Measurements from ENCODE around the gene PCDHGB6. TPM values are rescaled to one million over a fixed set of nuclear protein-coding genes. Genes with fewer than 3 reads are reported as not detected.
"Not testable (repeated sequence)": the region's sequence is repeated elsewhere in the genome, so short reads cannot be mapped to it uniquely, and the experiment has no call there.

The PCDHGB6 gene
- total RNA-seq, 2 donors from 2014 or later: 1.9 to 2.2 TPM

DNA sequence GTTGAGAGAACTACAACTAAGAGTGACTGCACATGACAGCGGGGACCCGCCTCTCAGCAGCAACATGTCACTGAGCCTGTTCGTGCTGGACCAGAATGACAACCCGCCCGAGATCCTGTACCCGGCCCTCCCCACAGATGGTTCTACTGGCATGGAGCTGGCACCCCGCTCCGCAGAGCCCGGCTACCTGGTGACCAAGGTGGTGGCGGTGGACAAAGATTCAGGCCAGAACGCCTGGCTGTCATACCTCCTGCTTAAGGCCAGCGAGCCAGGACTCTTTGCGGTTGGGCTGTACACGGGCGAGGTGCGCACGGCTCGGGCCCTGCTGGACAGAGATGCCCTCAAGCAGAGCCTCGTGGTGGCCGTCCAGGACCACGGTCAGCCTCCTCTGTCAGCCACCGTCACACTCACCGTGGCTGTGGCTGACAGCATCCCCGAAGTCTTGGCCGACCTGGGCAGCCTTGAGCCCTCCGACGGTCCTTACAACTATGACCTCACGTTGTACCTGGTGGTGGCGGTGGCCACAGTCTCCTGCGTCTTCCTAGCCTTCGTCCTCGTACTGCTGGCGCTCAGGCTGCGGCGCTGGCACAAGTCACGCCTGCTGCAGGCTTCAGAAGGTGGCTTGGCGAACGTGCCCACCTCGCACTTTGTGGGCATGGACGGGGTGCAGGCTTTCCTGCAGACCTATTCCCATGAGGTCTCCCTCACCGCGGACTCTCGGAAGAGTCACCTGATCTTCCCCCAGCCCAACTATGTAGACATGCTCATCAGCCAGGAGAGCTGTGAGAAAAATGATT is 23.2 kb upstream of the PCDHGB6 start:
- intact Hi-C loops (cut with DNase I, micrococcal nuclease): no loop called here
- peak in 1 of 2 donors; percentile 17 for DNase-seq
- ATAC-seq: no peak

DNA sequence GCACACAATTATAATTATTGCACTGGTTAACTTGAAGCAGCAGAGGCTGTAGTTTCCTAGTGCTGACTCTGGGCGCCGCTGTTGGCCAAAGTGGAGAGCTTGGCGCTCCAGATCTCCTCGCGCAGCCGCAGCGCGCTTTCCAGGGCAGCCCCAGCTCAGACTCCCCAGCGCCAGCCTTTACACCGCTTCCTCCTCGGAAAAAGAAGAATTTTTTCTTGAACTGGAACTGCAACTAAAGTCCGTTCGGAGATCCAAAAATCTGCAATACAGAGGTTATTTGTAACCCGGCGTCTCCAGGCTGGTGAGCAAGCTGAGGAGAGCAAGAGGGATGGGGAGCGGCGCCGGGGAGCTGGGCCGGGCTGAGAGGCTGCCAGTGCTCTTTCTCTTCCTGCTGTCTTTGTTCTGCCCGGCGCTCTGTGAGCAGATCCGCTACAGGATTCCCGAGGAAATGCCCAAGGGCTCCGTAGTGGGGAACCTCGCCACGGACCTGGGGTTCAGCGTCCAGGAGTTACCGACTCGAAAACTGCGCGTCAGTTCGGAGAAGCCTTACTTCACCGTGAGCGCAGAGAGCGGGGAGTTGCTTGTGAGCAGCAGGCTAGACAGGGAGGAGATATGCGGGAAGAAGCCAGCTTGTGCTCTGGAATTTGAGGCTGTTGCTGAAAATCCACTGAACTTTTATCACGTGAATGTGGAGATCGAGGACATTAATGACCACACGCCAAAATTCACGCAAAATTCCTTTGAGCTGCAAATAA is 20.1 kb upstream of the PCDHGB6 start, which contains the start of gene PCDHGB4:
TSS of gene PCDHGB4 (plus strand) at position 142 of the 755 bp plus-strand sequence. CDS start at position 329, 187 bp downstream.
- DNase-seq; intact Hi-C loops (cut with DNase I, micrococcal nuclease): not testable (repeated sequence)
- ATAC-seq: peak; percentile 64

DNA sequence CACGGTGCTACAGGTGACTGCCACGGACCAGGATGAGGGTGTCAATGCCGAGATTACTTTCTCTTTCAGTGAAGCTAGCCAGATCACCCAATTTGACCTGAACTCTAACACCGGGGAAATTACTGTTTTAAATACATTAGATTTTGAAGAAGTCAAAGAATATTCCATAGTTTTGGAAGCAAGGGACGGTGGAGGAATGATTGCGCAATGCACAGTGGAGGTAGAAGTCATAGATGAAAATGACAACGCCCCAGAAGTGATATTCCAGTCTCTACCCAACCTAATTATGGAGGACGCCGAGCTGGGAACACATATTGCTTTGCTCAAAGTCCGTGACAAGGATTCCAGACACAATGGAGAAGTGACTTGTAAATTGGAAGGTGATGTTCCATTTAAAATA is 19.2 kb upstream of the PCDHGB6 start:
- no peak for ATAC-seq
- no peak for DNase-seq
- intact Hi-C loops (cut with DNase I, micrococcal nuclease): no loop called here

DNA sequence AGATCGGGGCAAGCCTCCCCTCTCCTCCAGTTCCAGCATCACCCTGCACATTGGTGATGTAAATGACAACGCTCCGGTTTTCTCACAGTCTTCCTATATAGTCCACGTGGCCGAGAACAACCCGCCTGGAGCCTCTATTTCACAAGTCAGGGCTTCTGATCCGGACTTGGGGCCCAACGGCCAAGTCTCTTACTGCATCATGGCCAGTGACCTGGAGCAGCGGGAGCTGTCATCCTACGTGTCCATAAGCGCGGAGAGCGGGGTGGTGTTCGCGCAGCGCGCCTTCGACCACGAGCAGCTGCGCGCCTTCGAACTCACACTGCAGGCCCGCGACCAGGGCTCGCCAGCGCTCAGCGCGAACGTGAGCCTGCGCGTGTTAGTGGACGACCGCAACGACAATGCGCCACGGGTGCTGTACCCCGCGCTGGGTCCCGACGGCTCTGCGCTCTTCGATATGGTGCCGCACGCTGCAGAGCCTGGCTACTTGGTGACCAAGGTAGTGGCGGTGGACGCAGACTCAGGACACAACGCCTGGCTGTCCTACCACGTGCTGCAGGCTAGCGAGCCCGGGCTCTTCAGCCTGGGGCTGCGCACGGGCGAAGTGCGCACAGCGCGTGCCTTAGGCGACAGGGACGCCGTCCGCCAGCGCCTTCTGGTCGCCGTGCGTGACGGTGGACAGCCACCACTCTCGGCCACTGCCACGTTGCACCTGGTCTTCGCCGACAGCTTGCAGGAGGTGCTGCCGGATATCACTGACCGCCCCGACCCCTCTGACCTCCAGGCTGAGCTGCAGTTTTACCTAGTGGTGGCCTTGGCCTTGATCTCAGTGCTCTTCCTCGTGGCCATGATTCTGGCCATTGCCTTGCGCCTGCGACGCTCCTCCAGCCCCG is 18.4 kb upstream of the PCDHGB6 start:
- ATAC-seq: no peak
- DNase-seq: no peak
- intact Hi-C loops (cut with DNase I, micrococcal nuclease): loop anchor here in 1 of 2 donors (10.0 kb wide), 1 partner anchor 45 kb away; the partner anchor contains the start of gene PCDHGA3

DNA sequence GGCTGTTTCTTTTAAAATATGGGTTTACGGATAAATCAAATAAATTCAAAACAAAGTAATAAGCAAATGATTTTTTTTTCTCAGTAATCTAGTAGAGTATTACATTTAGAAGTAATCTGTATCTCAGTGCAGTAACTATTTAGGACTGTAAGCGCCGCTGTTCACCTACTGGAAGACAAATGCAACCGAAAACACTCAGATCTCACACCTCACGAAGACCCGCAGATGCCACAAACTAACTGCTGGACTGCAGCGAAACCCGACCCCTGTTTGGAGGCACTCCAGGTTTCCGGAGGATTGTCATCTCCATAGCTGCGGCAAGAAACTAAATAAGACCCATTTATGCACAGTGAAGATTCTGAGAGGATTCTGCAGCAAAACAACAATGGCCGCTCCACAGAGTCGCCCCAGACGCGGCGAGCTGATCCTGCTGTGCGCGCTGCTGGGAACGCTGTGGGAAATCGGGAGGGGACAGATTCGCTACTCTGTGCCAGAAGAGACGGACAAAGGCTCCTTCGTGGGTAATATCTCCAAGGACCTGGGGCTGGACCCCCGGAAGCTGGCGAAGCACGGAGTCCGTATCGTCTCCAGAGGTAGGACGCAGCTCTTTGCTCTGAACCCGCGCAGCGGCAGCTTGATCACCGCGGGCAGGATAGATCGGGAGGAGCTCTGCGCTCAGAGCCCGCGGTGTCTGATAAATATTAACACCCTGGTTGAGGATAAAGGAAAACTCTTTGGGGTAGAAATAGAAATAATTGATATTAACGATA is 15.2 kb upstream of the PCDHGB6 start, which contains the start of gene PCDHGA8:
TSS of gene PCDHGA8 (plus strand) at position 205 of the 770 bp plus-strand sequence. CDS start at position 386, 181 bp downstream.
- intact Hi-C loops (cut with DNase I, micrococcal nuclease): loop anchor here in 1 of 2 donors (10.0 kb wide), 1 partner anchor 48 kb away; the partner anchor contains the start of gene PCDHGA3
- DNase-seq (no peak), ATAC-seq (no peak)

DNA sequence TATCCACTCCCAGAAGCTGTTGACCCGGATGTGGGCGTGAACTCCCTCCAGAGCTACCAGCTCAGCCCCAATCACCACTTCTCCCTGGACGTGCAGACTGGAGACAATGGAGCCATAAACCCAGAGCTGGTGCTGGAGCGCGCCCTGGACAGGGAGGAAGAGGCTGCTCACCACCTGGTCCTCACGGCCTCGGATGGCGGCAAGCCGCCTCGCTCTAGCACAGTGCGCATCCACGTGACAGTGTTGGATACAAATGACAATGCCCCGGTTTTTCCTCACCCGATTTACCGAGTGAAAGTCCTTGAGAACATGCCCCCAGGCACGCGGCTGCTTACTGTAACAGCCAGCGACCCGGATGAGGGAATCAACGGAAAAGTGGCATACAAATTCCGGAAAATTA is 14.6 kb upstream of the PCDHGB6 start:
- intact Hi-C loops (cut with DNase I, micrococcal nuclease): loop anchor here in 1 of 2 donors (10.0 kb wide), 1 partner anchor 48 kb away; the partner anchor contains the start of gene PCDHGA3
- no peak for ATAC-seq

DNA sequence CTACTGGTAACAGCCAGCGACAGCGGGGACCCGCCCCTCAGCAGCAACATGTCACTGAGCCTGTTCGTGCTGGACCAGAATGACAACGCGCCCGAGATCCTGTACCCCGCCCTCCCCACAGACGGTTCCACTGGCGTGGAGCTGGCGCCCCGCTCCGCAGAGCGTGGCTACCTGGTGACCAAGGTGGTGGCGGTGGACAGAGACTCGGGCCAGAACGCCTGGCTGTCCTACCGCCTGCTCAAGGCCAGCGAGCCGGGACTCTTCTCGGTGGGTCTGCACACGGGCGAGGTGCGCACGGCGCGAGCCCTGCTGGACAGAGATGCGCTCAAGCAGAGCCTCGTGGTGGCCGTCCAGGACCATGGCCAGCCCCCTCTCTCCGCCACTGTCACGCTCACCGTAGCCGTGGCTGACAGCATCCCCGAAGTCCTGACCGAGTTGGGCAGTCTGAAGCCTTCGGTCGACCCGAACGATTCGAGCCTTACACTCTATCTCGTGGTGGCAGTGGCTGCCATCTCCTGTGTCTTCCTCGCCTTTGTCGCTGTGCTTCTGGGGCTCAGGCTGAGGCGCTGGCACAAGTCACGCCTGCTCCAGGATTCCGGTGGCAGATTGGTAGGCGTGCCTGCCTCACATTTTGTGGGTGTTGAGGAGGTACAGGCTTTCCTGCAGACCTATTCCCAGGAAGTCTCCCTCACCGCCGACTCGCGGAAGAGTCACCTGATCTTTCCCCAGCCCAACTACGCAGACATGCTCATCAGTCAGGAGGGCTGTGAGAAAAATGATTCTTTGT is 13.2 kb upstream of the PCDHGB6 start:
- DNase-seq, ATAC-seq: not testable (repeated sequence)
- intact Hi-C loops (cut with DNase I, micrococcal nuclease): loop anchor here in 1 of 2 donors (10.0 kb wide), 1 partner anchor 50 kb away; the partner anchor contains the start of gene PCDHGA3

More for the DNA sequence above, 14.6 kb upstream of the PCDHGB6 start:
- no peak for DNase-seq

DNA sequence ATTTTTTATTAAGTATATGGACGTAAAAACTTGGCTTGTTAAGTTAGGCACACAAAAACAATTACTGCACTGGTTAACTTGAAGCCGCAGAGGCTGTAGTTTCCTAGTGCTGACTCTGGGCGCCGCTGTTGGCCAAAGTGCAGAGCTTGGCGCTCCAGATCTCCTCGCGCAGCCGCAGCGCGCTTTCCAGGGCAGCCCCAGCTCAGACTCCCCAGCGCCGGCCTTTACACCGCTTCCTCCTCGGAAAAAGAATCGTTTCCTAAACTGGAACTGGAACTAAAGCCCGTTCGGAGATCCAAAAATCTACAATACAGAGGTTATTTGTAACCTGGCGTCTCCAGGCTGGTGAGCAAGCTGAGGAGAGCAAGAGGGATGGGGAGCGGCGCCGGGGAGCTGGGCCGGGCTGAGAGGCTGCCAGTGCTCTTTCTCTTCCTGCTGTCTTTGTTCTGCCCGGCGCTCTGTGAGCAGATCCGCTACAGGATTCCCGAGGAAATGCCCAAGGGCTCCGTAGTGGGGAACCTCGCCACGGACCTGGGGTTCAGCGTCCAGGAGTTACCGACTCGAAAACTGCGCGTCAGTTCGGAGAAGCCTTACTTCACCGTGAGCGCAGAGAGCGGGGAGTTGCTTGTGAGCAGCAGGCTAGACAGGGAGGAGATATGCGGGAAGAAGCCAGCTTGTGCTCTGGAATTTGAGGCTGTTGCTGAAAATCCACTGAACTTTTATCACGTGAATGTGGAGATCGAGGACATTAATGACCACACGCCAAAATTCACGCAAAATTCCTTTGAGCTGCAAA is 9.9 kb upstream of the PCDHGB6 start, which contains the start of gene PCDHGB5:
TSS of gene PCDHGB5 (plus strand) at position 192 of the 796 bp plus-strand sequence. CDS start at position 373, 181 bp downstream.
- ATAC-seq (peak; percentile 96), DNase-seq (peak in 1 of 2 donors; percentile 51)
- intact Hi-C loops (cut with DNase I, micrococcal nuclease): loop anchor here in 1 of 2 donors (10.0 kb wide), 1 partner anchor 53 kb away; the partner anchor contains the start of gene PCDHGA3

DNA sequence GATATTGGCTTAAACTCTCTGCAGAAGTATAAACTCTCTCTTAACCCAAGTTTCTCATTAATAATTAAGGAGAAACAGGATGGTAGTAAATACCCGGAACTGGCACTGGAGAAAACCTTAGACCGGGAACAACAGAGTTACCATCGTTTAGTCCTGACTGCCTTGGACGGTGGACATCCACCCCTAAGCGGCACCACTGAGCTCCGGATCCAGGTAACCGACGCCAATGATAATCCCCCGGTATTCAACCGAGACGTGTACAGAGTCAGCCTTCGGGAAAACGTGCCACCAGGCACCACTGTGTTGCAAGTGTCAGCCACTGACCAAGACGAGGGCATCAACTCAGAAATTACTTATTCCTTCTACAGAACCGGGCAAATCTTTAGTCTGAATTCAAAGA is 9.2 kb upstream of the PCDHGB6 start:
- DNase-seq: no peak
- intact Hi-C loops (cut with DNase I, micrococcal nuclease): loop anchor here in 1 of 2 donors (10.0 kb wide), 1 partner anchor 54 kb away; the partner anchor contains the start of gene PCDHGA3
- no peak for ATAC-seq

DNA sequence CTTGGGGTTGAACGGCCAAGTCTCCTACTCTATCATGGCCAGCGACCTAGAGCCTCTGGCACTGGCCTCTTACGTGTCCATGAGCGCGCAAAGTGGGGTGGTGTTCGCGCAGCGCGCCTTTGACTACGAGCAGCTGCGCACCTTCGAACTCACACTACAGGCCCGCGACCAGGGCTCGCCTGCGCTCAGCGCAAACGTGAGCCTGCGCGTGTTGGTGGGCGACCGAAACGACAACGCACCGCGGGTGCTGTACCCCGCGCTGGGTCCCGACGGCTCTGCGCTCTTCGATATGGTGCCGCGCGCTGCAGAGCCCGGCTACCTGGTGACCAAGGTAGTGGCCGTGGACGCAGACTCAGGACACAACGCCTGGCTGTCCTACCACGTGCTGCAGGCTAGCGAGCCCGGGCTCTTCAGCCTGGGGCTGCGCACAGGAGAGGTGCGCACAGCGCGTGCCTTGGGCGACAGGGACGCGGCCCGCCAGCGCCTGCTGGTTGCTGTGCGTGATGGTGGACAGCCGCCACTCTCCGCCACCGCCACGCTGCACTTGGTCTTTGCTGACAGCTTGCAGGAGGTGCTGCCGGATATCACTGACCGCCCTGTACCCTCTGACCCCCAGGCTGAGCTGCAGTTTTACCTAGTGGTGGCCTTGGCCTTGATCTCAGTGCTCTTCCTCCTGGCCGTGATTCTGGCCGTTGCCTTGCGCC is 8.1 kb upstream of the PCDHGB6 start:
- DNase-seq (no peak), ATAC-seq (no peak)
- intact Hi-C loops (cut with DNase I, micrococcal nuclease): loop anchor here in 1 of 2 donors (10.0 kb wide), 1 partner anchor 55 kb away; the partner anchor contains the start of gene PCDHGA3

DNA sequence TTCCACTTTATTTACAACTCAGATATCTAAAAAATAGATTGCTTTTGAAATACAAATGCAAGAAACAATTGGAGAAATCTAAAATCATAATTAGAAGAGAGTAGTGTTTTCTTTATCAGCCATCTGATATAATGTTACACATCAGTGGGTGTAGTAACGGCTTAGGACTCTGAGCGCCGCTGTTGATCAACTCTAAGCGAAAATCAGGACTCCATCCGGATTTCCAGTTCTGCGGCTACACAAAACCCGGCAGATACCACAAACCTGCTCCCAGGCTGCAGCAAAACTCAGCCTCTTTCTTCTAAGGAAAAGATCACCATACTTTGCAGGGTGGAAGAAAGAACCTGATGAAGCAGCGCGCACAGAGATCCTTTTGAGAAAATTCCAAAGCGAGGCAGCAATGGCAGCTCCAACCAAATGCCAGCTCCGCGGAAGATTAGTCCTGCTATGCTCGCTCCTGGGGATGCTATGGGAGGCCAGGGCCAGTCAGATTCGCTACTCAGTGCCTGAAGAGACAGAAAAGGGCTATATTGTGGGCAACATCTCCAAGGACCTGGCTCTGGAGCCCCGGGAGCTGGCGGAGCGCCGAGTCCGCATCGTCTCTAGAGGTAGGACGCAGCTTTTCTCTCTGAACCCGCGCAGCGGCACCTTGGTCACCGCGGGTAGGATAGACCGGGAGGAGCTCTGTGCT is 5.1 kb upstream of the PCDHGB6 start, which contains the start of gene PCDHGA9:
TSS of gene PCDHGA9 (plus strand) at position 226 of the 691 bp plus-strand sequence. CDS start at position 401, 175 bp downstream.
- intact Hi-C loops (cut with DNase I, micrococcal nuclease): no loop called here
- ATAC-seq (peak; percentile 51), DNase-seq (no peak)

DNA sequence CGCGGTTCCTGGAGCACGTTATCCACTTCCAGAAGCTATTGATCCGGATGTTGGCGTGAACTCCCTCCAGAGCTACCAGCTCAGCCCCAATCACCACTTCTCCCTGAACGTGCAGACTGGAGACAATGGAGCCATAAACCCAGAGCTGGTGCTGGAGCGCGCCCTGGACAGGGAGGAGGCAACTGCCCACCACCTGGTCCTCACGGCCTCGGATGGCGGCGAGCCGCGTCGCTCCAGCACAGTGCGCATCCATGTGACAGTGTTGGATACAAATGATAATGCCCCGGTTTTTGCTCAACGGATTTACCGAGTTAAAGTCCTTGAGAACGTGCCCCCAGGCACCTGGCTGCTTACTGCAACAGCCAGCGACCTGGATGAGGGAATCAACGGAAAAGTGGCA is 4.4 kb upstream of the PCDHGB6 start:
- ATAC-seq (no peak), DNase-seq (no peak)
- intact Hi-C loops (cut with DNase I, micrococcal nuclease): no loop called here

DNA sequence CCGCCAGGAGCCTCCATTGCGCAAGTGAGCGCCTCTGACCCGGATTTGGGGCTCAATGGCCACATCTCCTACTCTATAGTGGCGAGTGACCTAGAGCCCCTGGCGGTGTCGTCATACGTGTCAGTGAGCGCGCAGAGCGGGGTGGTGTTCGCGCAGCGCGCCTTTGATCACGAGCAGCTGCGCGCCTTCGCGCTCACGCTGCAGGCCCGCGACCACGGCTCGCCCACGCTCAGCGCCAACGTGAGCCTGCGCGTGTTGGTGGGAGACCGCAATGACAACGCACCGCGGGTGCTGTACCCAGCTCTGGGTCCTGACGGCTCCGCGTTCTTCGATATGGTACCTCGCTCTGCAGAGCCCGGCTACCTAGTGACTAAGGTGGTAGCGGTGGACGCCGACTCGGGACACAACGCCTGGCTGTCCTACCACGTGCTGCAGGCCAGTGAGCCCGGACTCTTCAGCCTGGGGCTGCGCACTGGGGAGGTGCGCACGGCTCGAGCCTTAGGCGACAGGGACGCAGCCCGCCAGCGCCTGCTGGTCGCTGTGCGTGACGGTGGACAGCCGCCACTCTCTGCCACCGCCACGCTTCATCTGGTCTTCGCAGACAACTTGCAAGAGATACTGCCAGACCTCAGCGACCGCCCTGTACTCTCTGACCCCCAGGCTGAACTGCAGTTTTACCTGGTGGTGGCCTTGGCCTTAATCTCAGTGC is 1.9 kb downstream of the PCDHGB6 start:
- no peak for ATAC-seq
- intact Hi-C loops (cut with DNase I, micrococcal nuclease): loop anchor here in 1 of 2 donors (10.0 kb wide), 1 partner anchor 155 kb away; no protein-coding TSS in a partner anchor
- no peak for DNase-seq

DNA sequence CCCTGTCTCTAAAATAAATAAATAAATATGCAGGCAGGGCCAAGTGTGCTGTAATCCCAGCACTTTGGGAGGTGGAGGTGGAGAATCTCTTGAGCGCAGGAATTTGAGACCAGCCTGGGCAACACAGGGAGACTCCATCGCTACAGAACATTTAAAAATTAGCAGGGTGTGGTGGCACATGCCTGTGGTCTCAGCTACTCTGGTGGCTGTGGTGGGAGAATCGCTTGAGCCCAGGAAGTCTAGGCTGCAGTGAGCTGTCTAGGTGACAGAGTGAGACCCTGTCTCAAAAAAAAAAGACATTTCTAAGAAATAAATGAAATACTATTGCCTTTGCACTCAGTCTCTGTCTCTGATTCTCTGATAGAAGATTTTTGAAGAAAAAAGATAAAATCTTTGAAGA is 3.8 kb downstream of the PCDHGB6 start:
- ATAC-seq (no peak), DNase-seq (no peak)
- intact Hi-C loops (cut with DNase I, micrococcal nuclease): loop anchor here in 1 of 2 donors (10.0 kb wide), 1 partner anchor 153 kb away; no protein-coding TSS in a partner anchor

All from left colon (tissue), 2 donors.